Activated T-helper 1 cell treated with anti-CD3 and anti-CD28 coated beads, Interleukin-12 subunit alpha, Interleukin-12 subunit beta, Interleukin-2, Interleukin-4 antibody, amounts not matched to agents 30 ng/mL and 10 ng/mL and 1 ng/mL, durations not matched to agents 14 hours and 24 hours and 36 hours (primary cell): Measurements from ENCODE around the gene MICAL2. TPM values are rescaled to one million over a fixed set of nuclear protein-coding genes. Genes with fewer than 3 reads are reported as not detected.

Experiments
- DNase-seq: peaks from one replicate; pipeline ENCODE4 v3.0.0; 2021; ENCODE audit warnings: low spot score
- H3K27ac Mint-ChIP-seq: one replicate; pipeline ENCODE4 v1.8.0; 2021; ENCODE audit warnings: mild to moderate bottlenecking, mixed read lengths
- H3K27me3 Mint-ChIP-seq: one replicate; pipeline ENCODE4 v1.8.0; 2022; ENCODE audit warnings: mild to moderate bottlenecking, moderate library complexity, mixed read lengths; ENCODE audit not compliant: insufficient read depth
- H3K36me3 Mint-ChIP-seq: one replicate; pipeline ENCODE4 v1.8.0; 2021; ENCODE audit warnings: low read depth, mixed read lengths
- H3K4me1 Mint-ChIP-seq: one replicate; pipeline ENCODE4 v1.8.0; 2021; ENCODE audit warnings: low read depth, mixed read lengths
- H3K4me3 Mint-ChIP-seq: one replicate; pipeline ENCODE4 v1.8.0; 2021; ENCODE audit warnings: mild to moderate bottlenecking, moderate library complexity, mixed read lengths
- H3K9me3 Mint-ChIP-seq: one replicate; pipeline ENCODE4 v1.8.0; 2021; ENCODE audit warnings: mixed read lengths
- intact Hi-C: fragments of 100-400 bp; cut with micrococcal nuclease; formaldehyde crosslinking; loops from one replicate; pipeline ENCODE4 v1.15.1; 2024
- total RNA-seq: library from RNA; stranded (reverse); gene quantifications from 2 replicates; pipeline ENCODE4 v1.2.3, GENCODE V29; 2022

MICAL2 gene, protein sequence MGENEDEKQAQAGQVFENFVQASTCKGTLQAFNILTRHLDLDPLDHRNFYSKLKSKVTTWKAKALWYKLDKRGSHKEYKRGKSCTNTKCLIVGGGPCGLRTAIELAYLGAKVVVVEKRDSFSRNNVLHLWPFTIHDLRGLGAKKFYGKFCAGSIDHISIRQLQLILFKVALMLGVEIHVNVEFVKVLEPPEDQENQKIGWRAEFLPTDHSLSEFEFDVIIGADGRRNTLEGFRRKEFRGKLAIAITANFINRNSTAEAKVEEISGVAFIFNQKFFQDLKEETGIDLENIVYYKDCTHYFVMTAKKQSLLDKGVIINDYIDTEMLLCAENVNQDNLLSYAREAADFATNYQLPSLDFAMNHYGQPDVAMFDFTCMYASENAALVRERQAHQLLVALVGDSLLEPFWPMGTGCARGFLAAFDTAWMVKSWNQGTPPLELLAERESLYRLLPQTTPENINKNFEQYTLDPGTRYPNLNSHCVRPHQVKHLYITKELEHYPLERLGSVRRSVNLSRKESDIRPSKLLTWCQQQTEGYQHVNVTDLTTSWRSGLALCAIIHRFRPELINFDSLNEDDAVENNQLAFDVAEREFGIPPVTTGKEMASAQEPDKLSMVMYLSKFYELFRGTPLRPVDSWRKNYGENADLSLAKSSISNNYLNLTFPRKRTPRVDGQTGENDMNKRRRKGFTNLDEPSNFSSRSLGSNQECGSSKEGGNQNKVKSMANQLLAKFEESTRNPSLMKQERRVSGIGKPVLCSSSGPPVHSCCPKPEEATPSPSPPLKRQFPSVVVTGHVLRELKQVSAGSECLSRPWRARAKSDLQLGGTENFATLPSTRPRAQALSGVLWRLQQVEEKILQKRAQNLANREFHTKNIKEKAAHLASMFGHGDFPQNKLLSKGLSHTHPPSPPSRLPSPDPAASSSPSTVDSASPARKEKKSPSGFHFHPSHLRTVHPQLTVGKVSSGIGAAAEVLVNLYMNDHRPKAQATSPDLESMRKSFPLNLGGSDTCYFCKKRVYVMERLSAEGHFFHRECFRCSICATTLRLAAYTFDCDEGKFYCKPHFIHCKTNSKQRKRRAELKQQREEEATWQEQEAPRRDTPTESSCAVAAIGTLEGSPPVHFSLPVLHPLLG
- total RNA-seq = 595 and 619 TPM in 2 replicates

DNA sequence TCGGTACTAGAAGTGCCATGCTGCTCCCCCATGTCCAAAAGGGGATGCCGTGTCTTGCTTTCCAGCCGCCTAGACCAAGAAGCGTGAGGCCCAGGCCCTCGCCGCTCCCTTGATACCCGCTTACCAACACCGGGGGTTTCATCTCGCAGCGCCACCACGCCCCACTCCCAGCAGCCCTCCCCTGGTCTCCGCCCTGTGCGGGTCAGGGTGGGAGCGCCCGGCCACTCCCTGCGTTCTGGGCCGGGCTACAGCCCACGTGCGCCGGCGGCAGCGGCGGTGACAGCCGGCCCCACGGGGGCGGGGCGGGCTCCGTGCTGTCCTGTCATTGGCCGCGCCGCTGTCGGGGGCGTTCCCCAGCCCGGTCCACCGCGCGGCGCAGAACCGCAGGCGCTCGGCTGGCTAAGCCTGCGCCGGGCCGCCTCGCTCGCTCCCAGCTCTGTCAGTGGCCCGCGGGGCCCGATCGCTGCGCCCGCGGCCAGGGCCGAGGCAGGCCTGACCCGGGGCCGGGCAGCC lies at the start of gene MICAL2:
MICAL2 (plus strand) TSS at position 390 of the 513 bp plus-strand sequence. CDS start 51,566 bp downstream, outside the sequence.
- H3K36me3 Mint-ChIP-seq = peaks cover 22% of the 10 kb centered on the region
- H3K4me3 Mint-ChIP-seq = peak within 1 kb of the TSS; percentile 90
- no peaks in the 10 kb centered on the region for H3K27me3 Mint-ChIP-seq
- peak; percentile 90 for DNase-seq
- H3K27ac Mint-ChIP-seq = peak within 1 kb of the TSS; percentile 99
- intact Hi-C loops = loop anchor here (1.0 to 10.0 kb wide), 9 partner anchors 8 to 1353 kb away; partner anchors contain the start of gene BTBD10
- H3K4me1 Mint-ChIP-seq = peaks cover 75% of the 10 kb centered on the region
- H3K9me3 Mint-ChIP-seq = no peaks in the 10 kb centered on the region

DNA sequence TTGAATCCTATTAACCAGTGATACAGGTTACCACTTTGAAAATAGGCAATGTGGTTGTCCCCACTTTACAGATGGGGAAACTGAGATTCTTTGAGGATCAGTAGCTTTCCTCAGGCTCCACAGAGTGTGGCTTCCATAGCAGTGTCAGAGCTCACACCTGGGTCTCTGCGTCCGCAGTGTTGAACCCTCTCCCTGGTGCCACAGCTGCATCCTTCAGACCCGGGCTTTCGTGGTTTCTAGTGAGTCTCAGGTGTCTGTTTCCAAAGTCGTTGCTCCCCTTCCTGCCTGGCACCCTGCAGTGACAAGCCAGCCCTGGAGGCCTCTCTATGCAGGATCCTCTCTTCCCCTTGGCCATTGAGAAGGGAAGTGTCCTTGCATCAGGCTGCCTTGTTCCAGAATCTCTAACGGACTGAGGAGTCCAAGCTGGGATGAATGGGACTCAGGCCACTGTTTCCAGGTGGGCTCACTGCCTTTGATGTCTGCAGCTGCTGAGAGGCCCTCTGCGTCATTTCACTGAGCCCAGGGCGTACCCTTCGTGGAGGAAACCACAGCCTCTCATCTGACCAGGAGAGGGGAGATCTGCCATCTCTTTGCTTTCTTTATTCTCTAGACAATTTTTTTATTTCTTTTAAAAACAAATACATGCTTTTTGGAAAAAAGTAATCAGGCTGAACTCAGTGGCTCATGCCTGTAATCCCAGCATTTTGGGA lies 48.4 kb upstream of the MICAL2 start:
- no peak for DNase-seq
- no peak overlapping the region for H3K27ac Mint-ChIP-seq
- peaks cover 14% of the 10 kb centered on the region for H3K9me3 Mint-ChIP-seq
- H3K36me3 Mint-ChIP-seq = peaks cover 1% of the 10 kb centered on the region
- no peaks in the 10 kb centered on the region for H3K27me3 Mint-ChIP-seq
- no peak overlapping the region for H3K4me3 Mint-ChIP-seq
- H3K4me1 Mint-ChIP-seq = peaks cover 4% of the 10 kb centered on the region
- intact Hi-C loops = no loop called here

DNA sequence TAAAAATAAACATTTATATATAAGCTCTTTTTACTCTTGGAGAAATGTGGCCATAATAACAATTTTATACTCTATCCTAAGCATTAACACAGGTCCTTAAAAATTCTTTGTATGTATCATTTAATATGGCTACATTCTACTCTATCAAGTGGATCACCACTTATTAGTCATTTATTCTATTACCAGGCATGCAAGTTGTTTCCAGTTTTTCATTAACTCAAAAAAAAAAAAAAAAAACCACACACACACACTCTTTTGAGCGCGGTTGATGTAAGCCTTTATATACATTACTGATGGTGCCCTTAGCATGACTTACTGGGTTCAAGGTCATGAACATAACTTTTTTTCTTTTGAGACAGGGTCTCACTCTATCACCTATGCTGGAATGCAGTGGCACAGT lies 47.1 kb upstream of the MICAL2 start:
- peaks cover 1% of the 10 kb centered on the region for H3K36me3 Mint-ChIP-seq
- H3K4me3 Mint-ChIP-seq = no peak overlapping the region
- DNase-seq = no peak
- H3K4me1 Mint-ChIP-seq = peaks cover 4% of the 10 kb centered on the region
- intact Hi-C loops = no loop called here
- H3K27me3 Mint-ChIP-seq = peaks cover 2% of the 10 kb centered on the region
- H3K9me3 Mint-ChIP-seq = peaks cover 5% of the 10 kb centered on the region
- H3K27ac Mint-ChIP-seq = no peak overlapping the region

DNA sequence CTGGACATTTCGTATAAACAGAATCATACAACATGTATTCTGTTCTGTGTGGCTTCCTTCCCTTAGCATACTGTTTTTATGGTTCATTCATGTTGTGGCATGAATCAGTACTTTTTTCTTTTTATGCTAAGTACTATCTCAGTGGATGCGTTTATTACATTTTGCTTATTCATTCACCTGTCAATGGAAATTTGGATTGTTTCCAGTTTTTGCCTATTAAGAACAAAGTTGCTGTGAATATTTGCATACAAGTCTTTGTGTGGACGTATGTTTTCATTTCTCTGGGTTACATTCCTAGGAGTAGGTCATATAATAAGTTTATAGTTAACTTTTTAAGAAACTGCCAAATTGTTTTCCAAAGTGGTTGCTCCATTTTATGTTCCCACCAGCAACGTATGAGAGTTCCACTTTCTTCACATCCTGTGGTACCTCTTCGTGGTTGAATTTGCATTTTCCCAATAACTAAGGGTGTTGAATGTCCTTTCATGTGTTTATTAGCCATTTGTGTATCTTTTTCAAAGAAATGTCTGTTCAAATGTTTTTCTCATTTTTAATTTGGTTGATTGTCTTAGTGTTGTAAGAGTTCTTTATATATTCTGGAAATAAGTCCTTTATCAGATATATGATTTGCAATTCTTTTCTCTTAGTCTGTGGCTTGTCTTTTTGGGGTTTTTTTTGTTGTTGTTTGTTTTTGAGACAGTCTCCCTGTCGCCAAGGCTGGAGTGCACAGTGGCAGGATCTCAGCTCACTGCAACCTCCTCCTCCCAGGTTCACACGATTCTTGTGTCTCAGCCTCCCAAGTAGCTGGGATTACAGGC lies 46.0 kb upstream of the MICAL2 start:
- Mint-ChIP-seq H3K27me3 (peaks cover 2% of the 10 kb centered on the region), H3K4me3 (no peak overlapping the region), H3K9me3 (no peaks in the 10 kb centered on the region), H3K27ac (no peak overlapping the region), H3K36me3 (peaks cover 1% of the 10 kb centered on the region), H3K4me1 (peaks cover 4% of the 10 kb centered on the region)
- no peak for DNase-seq
- intact Hi-C loops = no loop called here

DNA sequence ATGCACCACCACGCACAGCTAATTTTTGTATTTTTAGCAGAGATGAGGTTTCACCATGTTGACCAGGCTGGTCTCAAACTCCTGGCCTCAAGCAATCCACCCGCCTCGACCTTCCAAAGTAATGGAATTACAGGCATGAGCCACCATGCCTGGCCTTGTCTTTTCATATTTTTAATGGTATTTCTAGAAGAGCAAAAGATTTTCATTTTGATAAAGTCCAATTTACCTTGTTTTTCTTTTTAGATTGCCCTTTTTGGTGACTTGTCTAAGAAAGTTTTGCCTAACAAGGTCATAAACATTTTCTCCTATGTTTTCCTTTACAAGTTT lies 45.5 kb upstream of the MICAL2 start:
- peaks cover 2% of the 10 kb centered on the region for H3K27me3 Mint-ChIP-seq
- H3K9me3 Mint-ChIP-seq = no peaks in the 10 kb centered on the region
- H3K4me1 Mint-ChIP-seq = peaks cover 4% of the 10 kb centered on the region
- H3K36me3 Mint-ChIP-seq = peaks cover 1% of the 10 kb centered on the region
- no peak overlapping the region for H3K4me3 Mint-ChIP-seq
- intact Hi-C loops = no loop called here
- H3K27ac Mint-ChIP-seq = no peak overlapping the region
- DNase-seq = no peak

DNA sequence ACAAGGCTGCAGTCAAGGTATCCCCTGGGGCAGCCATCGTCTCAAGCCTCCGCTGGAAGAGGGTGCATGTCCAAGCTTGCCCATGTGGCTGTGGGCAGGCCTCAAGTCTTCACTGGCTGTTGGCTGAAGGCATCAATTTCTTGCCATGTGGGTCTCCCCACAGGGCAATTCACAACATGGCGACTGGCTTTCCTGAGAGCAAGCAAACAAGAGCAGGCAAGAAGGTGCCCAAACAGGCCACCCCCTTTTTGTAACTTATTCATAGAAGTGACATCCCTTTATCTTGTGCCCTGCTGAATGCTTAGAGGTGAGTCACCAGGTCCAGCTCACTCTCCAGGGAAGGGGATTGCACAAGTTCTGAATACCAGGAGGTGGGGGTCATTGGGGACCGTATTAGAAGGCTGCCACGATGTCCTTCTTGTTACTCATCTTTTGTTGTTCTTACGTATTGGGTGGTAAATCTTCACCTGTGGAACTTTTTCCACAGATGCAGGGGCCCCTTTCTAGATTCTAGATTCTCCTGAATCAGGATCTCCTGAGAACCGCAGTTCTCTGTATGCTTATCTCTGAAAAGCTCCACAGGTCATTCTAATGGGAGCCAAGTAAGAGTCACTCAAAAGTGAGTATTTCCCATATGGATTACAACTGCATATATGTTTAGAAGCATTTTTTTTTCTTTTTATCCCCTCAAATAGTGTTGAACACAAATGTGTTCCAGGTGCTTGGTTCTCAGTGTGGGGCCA lies 44.2 kb upstream of the MICAL2 start:
- DNase-seq = no peak
- Mint-ChIP-seq H3K9me3 (no peaks in the 10 kb centered on the region), H3K36me3 (peaks cover 1% of the 10 kb centered on the region), H3K27ac (no peak overlapping the region), H3K27me3 (peaks cover 2% of the 10 kb centered on the region), H3K4me3 (no peak overlapping the region), H3K4me1 (peaks cover 6% of the 10 kb centered on the region)
- intact Hi-C loops = no loop called here

DNA sequence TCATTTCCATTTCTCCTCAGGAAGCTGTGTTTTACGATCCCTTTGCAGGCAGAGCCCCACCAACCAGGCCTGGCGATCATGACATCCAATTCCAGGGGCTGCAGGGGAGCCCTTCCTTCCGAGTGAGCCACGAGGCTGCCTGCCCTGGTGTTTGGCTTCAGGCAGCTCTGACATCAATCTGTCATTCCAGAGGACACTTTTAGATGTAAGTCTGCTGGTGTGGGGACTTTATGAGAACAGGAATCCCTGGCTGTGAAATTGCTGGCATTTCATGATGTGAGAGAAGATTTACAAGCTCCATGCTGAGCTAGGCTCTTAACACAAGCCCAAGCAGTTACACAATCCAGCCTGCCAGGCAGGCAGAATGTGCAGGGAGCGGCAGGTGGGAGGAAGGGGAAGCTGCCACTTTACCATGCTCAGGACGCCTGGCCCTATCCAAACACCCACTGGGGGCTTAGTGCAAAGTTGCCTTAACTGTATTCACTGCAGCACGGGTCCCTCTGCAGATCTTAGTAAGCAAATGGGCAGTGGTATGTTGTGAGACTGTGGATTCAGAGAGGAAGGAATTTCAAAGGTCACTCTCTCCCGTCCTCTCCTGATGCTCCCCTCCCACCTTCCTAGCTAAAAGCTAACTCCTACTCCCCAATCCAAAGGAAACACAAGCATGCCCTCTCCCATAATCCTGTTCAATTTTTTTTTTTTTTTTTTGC lies 43.4 kb upstream of the MICAL2 start:
- Mint-ChIP-seq H3K9me3 (no peaks in the 10 kb centered on the region), H3K4me1 (peaks cover 11% of the 10 kb centered on the region), H3K36me3 (peaks cover 1% of the 10 kb centered on the region), H3K4me3 (no peak overlapping the region), H3K27ac (no peak overlapping the region), H3K27me3 (peaks cover 2% of the 10 kb centered on the region)
- DNase-seq = no peak
- intact Hi-C loops = no loop called here

DNA sequence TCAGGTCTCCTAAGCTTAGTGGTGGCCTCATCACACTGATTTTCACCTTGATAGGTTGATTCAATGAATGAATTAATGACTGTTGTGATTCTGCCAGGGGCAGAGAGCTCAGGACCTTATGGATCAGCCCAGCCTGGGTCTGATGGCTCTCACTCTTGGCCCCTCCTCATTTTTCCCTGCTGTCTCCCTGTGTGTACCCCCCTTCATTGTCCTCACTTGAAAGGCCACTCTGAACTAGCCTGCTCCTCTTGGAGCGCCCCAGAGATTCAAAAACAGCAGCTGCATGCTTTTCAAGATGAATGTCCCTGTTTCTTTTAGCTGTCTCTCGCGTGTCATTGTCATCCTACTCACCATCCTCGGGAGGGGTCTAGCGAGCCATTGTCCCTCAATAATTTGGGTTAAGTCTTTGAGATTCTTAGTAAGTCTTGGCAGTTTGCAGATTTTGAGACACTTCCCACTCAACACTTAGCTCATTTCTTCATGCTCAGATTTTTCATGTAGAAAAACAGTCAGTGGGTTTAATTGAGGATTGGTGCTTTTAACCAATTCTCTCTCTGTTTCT lies 42.5 kb upstream of the MICAL2 start:
- Mint-ChIP-seq H3K9me3 (no peaks in the 10 kb centered on the region), H3K4me3 (no peak overlapping the region), H3K27me3 (peaks cover 2% of the 10 kb centered on the region), H3K27ac (no peak overlapping the region), H3K36me3 (peaks cover 1% of the 10 kb centered on the region), H3K4me1 (peaks cover 12% of the 10 kb centered on the region)
- DNase-seq = no peak
- intact Hi-C loops = no loop called here

DNA sequence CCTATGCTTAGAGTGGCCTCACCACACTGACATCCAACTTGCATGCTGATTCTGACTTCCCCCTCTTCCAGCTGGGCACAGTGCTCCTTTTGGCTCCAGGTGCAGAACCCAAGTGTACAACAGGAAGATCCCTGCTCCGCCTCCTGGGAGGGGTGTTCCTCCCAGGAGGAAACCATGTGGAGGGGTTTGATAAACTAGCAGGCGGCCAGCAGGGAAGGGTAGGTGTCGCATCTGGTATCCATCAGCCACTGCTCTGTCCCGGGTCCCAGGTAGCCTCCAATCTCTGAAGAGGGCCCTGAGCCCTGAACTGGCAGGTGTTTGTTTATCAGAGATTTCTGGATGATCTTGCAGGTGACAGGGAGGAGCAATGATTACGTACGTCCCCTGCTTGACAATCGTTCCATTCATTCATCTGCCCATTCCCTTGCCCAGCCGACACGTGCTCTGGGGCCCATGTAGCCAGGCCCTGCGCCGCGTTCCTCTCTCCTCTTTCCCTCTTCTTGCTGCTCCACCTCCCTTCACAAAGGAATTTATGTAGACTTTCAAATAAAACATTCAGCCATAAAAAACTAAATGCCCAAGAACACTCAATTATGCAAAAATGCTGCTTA lies 41.2 kb upstream of the MICAL2 start:
- DNase-seq = no peak
- H3K27me3 Mint-ChIP-seq = peaks cover 5% of the 10 kb centered on the region
- intact Hi-C loops = no loop called here
- no peak overlapping the region for H3K4me3 Mint-ChIP-seq
- H3K9me3 Mint-ChIP-seq = no peaks in the 10 kb centered on the region
- peaks cover 12% of the 10 kb centered on the region for H3K4me1 Mint-ChIP-seq
- no peaks in the 10 kb centered on the region for H3K36me3 Mint-ChIP-seq
- H3K27ac Mint-ChIP-seq = no peak overlapping the region

DNA sequence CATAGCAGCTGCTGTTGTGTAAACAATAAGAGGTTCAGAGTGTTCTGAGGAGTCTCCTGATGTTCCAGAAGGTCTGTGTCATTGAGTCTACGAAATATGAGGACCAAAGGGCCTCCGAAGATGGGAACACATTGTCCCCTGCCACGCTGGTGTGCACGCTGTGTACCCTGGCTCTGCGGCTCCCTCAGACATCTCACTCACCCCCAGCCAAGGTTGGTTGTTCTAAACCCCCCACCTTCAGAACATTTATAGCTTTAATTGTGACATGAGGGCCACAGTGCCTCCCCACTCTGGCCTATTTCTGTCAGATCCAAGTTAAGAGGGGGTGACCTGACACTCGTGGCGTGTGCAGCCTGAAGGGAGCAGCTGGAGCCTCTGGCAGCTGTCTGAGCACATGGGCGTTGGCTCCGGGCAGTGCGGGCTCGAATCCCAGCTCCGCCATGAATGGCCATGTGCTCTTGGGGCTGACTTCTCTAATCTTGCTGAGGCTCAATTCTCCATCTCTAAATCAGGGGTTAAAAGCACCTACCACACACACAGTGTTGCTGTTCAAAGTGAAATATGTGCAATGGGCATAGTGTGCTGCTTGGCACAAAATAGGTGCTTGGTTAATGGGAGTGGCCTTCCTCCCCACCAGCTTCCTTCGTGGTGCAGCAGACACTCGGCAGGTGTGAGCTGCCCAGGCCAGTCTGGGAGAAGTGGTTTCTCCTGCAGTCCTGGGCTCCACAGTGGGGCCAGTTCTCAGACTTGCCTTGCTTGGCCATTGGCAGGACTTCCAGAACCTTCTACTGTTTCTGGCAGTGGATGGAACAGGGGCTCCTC lies 39.7 kb upstream of the MICAL2 start:
- no peaks in the 10 kb centered on the region for H3K36me3 Mint-ChIP-seq
- peaks cover 12% of the 10 kb centered on the region for H3K4me1 Mint-ChIP-seq
- peaks cover 6% of the 10 kb centered on the region for H3K27me3 Mint-ChIP-seq
- H3K4me3 Mint-ChIP-seq = no peak overlapping the region
- no peak for DNase-seq
- intact Hi-C loops = no loop called here
- H3K27ac Mint-ChIP-seq = no peak overlapping the region
- no peaks in the 10 kb centered on the region for H3K9me3 Mint-ChIP-seq
